HUES64 (cell line): ENCODE data around the gene CLNK.

Experiments used
- H3K27ac ChIP-seq: 2 replicates; pipeline ENCODE4 v1.7.0; 2013; ENCODE audit warnings: low read depth, low read length, inconsistent platforms
- H3K27me3 ChIP-seq: 2 replicates; pipeline ENCODE4 v1.6.1; 2013; ENCODE audit warnings: mild to moderate bottlenecking, low read length; ENCODE audit not compliant: insufficient read depth
- H3K36me3 ChIP-seq: 2 replicates; pipeline ENCODE4 v1.6.1; 2013; ENCODE audit warnings: mild to moderate bottlenecking, low read length; ENCODE audit not compliant: insufficient read depth
- H3K4me1 ChIP-seq: 2 replicates; pipeline ENCODE4 v1.6.1; 2013; ENCODE audit warnings: mild to moderate bottlenecking, low read length, moderate library complexity; ENCODE audit not compliant: insufficient read depth
- H3K4me3 ChIP-seq: 2 replicates; pipeline ENCODE4 v1.5.1; 2013; ENCODE audit warnings: mild to moderate bottlenecking, low read length, moderate library complexity
- H3K9ac ChIP-seq: 2 replicates; pipeline ENCODE4 v1.6.1; 2013; ENCODE audit warnings: mild to moderate bottlenecking, low read depth, low read length
- H3K9me3 ChIP-seq: 2 replicates; pipeline ENCODE4 v1.6.1; 2013; ENCODE audit warnings: low read depth, low read length; ENCODE audit not compliant: insufficient read depth
- WGBS: fragments of 150-250, 120-280 bp; methylation state at CpG from one replicate; pipeline ENCODE4 v1.1.7; 2013; ENCODE audit warnings: missing lambda C conversion rate; 5-methylcytosine and 5-hydroxymethylcytosine counted together

The CLNK gene

DNA sequence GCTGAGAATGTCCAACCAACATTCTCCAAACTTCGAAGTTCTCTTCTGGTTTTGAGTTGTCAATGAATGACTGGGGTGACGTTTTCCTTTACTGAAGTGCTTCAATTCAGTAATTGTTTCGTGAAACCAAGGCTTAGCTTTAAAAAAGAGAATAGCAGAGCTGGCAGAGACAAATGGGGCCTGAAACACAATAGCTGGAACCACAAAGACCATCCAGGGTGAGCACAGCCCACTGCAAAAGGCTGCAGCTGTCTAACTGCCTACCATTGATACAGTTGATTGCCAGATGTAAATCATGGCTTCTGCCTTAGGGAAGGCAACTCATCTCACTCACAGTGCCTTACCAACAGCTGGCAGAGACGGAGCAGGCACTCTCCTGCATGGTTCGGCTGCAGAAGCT, 148.7 kb downstream of the CLNK start:
- Histone ChIP-seq H3K4me3 (no peak overlapping the region), H3K27ac (no peak overlapping the region), H3K9ac (no peak overlapping the region), H3K9me3 (no peaks in the 10 kb centered on the region), H3K36me3 (no peaks in the 10 kb centered on the region), H3K27me3 (no peaks in the 10 kb centered on the region), H3K4me1 (peaks cover 14% of the 10 kb centered on the region; the same call in 1 of the 2 replicates)
- 84% methylated on average over 5 of the region's 5 CpGs for WGBS

DNA sequence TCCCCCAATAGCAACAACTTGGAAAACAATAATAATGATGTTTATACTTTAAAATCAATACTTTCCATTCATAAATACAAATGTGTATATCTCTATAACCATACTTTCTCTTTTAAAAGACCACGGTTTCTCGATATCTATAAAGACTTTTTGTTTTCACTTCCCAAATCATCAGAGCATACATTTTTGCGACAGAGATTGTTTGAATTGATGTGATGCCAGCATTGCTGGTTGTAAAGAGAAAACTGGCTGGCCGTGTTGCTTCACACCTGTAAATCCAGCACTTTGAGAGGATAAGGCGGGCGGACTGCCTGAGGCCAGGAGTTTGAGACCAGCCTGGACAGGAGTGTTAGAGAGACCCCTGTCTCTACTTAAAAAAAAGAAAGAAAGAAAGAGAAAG, 149.7 kb downstream of the CLNK start:
- Histone ChIP-seq H3K27me3 (no peaks in the 10 kb centered on the region), H3K9ac (no peak overlapping the region), H3K4me1 (peaks cover 20% of the 10 kb centered on the region; the same call in 1 of the 2 replicates), H3K9me3 (no peaks in the 10 kb centered on the region), H3K36me3 (no peaks in the 10 kb centered on the region), H3K27ac (no peak overlapping the region), H3K4me3 (no peak overlapping the region)
- 85% methylated on average over 6 of the region's 6 CpGs for WGBS

- Histone ChIP-seq H3K4me1 (peaks cover 26% of the 10 kb centered on the region; the same call in 1 of the 2 replicates), H3K9ac (no peak overlapping the region), H3K4me3 (no peak overlapping the region), H3K27me3 (no peaks in the 10 kb centered on the region), H3K27ac (no peak overlapping the region), H3K9me3 (no peaks in the 10 kb centered on the region), H3K36me3 (no peaks in the 10 kb centered on the region)
- 88% methylated on average over 2 of the region's 2 CpGs for WGBS
Measured at GRCh38 chr4:10532155-10532554, 152.4 kb downstream of the CLNK start.

- Histone ChIP-seq H3K27ac (no peak overlapping the region), H3K9me3 (no peaks in the 10 kb centered on the region), H3K4me3 (no peak overlapping the region), H3K36me3 (no peaks in the 10 kb centered on the region), H3K27me3 (no peaks in the 10 kb centered on the region), H3K4me1 (peaks cover 26% of the 10 kb centered on the region; the same call in 1 of the 2 replicates), H3K9ac (no peak overlapping the region)
- 85% methylated on average over 11 of the region's 11 CpGs for WGBS
Measured at GRCh38 chr4:10530137-10530786, 154.3 kb downstream of the CLNK start.

GRCh38 chr4:10529291-10530136, 155.1 kb downstream of the CLNK start:
- 79% methylated on average over 1 of the region's 2 CpGs for WGBS
- H3K4me1 ChIP-seq: peaks cover 26% of the 10 kb centered on the region; the same call in 1 of the 2 replicates
- no peaks in the 10 kb centered on the region for H3K27me3 ChIP-seq

GRCh38 chr4:10527438-10527837, 157.1 kb downstream of the CLNK start:
- Histone ChIP-seq H3K9me3 (no peaks in the 10 kb centered on the region), H3K36me3 (no peaks in the 10 kb centered on the region), H3K27me3 (no peaks in the 10 kb centered on the region), H3K9ac (no peak overlapping the region), H3K4me1 (peaks cover 12% of the 10 kb centered on the region; the same call in 1 of the 2 replicates), H3K4me3 (no peak overlapping the region), H3K27ac (no peak overlapping the region)
- WGBS: 88% methylated on average over 3 of the region's 3 CpGs

More at GRCh38 chr4:10529291-10530136, 155.1 kb downstream of the CLNK start:
- H3K27ac ChIP-seq: no peak overlapping the region
- H3K9me3 ChIP-seq: no peaks in the 10 kb centered on the region
- H3K36me3 ChIP-seq: no peaks in the 10 kb centered on the region
- no peak overlapping the region for H3K9ac ChIP-seq
- H3K4me3 ChIP-seq: no peak overlapping the region

DNA sequence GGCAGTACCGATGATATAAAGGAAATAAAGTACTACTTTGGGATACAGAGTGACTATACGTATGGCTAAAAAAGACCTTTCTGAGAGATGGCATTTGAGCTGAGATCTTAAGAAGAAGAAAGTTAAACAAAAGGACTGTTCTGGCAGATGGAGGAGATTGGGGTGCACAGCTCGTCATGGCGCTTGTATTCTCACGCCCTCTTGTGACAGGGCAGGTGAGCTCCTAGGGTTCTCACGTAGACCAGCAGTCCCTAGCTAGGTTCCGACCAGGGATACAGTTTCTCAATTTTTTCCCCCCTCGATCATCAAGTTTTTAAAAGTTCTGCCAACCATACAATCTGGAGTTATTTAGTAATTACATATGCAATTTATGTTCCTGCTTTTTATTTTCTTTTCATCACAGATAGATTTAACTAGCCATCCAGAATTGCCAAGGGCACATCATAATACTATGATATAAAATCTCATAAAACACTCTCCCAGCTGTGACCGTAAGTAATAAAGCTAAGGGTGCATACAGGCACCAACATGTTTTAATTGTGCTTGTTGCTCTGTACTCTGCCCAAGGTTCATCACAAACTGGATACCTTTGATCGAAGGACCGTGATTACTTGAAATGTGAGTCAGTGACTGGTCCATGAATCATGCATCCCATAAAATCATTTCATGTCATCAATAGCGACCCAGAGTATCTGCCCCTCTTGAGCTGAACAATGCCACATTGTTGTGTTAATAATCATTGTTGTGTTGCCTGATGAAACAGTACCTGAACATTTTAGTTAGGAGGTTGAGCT, 157.9 kb downstream of the CLNK start:
- no peak overlapping the region for H3K4me3 ChIP-seq
- H3K4me1 ChIP-seq: peaks cover 12% of the 10 kb centered on the region; the same call in 1 of the 2 replicates
- no peaks in the 10 kb centered on the region for H3K27me3 ChIP-seq
- no peaks in the 10 kb centered on the region for H3K9me3 ChIP-seq
- H3K36me3 ChIP-seq: no peaks in the 10 kb centered on the region
- WGBS: 84% methylated on average over 12 of the region's 12 CpGs
- H3K27ac ChIP-seq: no peak overlapping the region
- no peak overlapping the region for H3K9ac ChIP-seq

DNA sequence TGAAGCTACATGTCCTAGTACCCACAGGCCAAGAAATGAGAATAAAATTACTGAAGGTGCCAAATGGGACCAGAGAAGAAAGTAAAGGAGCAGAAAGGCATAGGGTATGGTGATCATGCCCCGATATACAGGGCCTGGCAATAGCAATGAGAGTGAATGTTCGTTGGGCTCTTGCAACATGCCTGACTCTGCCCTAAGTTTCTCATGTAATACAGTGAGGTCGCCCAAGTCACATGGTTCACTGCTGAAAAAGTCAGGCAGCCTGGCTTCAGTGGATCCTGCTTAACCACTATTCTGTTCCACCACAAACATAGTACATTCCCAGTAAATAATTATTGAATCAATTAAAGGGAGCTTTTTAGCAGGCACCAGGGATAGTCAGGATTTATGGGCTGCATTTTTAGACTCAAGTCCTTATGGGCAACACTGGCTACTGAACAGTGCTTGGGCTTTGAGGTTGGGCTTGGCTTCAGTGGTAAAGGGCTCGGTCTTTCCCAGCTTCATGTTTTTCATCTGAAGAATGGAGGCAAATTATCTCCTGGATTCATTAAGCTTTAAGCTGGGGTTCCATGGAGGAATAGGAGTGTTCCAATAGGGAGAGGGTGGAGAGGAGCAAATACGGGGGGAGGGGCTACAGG, 160.3 kb downstream of the CLNK start:
- Histone ChIP-seq H3K9ac (no peak overlapping the region), H3K27me3 (no peaks in the 10 kb centered on the region), H3K4me1 (peaks cover under 1% of the 10 kb centered on the region; the same call in 1 of the 2 replicates), H3K9me3 (no peaks in the 10 kb centered on the region), H3K4me3 (no peak overlapping the region), H3K27ac (no peak overlapping the region), H3K36me3 (no peaks in the 10 kb centered on the region)
- WGBS: 91% methylated on average over 5 of the region's 5 CpGs

DNA sequence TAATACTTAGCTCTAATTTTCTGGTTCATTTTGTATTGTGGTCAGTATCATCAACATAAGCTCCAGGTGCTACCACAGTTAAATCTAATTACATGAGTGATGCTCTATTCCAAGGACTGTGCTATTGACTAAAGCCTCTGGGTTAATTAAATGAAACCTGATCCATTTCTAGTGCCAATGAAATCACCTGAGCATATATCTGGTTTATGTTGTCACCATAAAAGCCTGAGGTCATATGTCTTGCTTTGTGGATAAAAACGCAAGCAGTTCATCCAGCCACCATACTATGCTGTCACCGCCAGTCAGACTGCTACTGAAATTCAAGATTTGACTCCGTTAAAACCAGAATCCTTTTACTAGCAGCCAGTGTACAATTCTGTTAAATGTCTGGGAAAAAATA, 163.1 kb downstream of the CLNK start:
- no peak overlapping the region for H3K4me3 ChIP-seq
- no peak overlapping the region for H3K9ac ChIP-seq
- WGBS: 100% methylated on average over 3 of the region's 3 CpGs
- no peaks in the 10 kb centered on the region for H3K36me3 ChIP-seq
- H3K27me3 ChIP-seq: no peaks in the 10 kb centered on the region
- H3K4me1 ChIP-seq: no peaks in the 10 kb centered on the region
- no peaks in the 10 kb centered on the region for H3K9me3 ChIP-seq
- no peak overlapping the region for H3K27ac ChIP-seq

- H3K36me3 ChIP-seq: no peaks in the 10 kb centered on the region
Measured at GRCh38 chr4:10509733-10510132, 174.8 kb downstream of the CLNK start.

More at GRCh38 chr4:10509733-10510132, 174.8 kb downstream of the CLNK start:
- Histone ChIP-seq H3K4me3 (no peak overlapping the region), H3K27ac (no peak overlapping the region), H3K4me1 (no peaks in the 10 kb centered on the region), H3K9ac (no peak overlapping the region), H3K27me3 (no peaks in the 10 kb centered on the region), H3K9me3 (no peaks in the 10 kb centered on the region)
- 90% methylated on average over 3 of the region's 3 CpGs for WGBS
